ENCODE measurements around the gene MARK4. TPM values are rescaled to one million over a fixed set of nuclear protein-coding genes. Genes with fewer than 3 reads are reported as not detected.
"Not testable (repeated sequence)": the region's sequence is repeated elsewhere in the genome, so short reads cannot be mapped to it uniquely, and the experiment has no call there.

Gene MARK4
- total RNA-seq, 4 donors from 2014 or later, result 28.4 to 42.8 (median 35.3) TPM

GRCh38 chr19:45305007-45305406, 53.9 kb downstream of the MARK4 start:
- intact Hi-C loops (cut with DNase I; ENCODE audit: low total_unique reads), result no loop called here
- no peak for DNase-seq (ENCODE audit: low spot score in 2 of 2)
- WGBS, 2 donors, result 64 to 65% methylated on average over 4 of the region's 4 CpGs
- no peak overlapping the region for H3K4me3 ChIP-seq (ENCODE audit: low read depth, poor library complexity, severe bottlenecking)
- no peak for TF ChIP-seq POLR2A (IDR thresholded peaks at IDR 0.05)
- no peak for TF ChIP-seq CTCF (IDR thresholded peaks at IDR 0.05)

DNA sequence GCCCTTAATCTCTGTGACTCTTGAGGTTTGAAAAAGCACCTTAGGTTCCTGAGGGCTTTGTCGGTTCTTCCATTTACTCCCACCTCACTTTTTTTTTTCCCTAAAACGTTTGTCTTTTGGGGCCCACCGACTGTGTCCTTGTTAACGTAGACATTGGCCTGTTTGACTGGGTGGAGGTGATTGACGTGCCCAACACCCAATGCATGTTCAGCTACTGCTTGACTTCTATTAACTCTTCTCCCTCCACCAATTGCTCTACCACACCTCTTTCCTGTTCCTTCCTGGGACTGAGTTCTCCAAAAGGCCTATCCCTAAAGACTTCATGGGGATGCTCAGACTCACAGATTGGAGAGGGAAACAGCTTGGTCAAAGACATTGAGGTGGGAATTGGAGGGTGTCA, 54.4 kb downstream of the MARK4 start:
- intact Hi-C loops (cut with DNase I; ENCODE audit: low total_unique reads), result no loop called here
- TF ChIP-seq CTCF (IDR thresholded peaks at IDR 0.05) (no peak), POLR2A (IDR thresholded peaks at IDR 0.05) (no peak)
- H3K4me3 ChIP-seq (ENCODE audit: low read depth, poor library complexity, severe bottlenecking), result no peak overlapping the region
- no peak for DNase-seq (ENCODE audit: low spot score in 2 of 2)
- WGBS, 2 donors, result 16 to 22% methylated on average over 5 of the region's 5 CpGs

DNA sequence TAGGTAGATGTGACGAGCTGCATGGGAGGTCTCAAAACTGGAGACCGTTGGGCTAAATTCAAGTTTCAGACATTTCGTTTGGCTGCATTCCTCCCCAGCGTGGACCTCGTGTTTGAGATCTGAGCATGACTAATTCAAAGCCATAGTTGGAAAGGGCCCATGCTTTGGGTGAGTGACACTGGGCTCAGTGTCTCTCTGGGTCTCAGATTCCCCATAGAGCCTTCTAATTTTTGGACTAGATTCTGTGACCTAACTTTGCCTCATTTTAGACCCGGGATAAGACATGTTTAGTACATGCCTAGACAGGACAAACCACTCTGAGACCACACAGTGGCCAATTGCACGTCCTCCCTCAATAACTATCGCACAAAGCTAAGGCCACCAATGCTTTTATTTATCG, 55.0 kb downstream of the MARK4 start:
- TF ChIP-seq CTCF (IDR thresholded peaks at IDR 0.05), result no peak
- TF ChIP-seq POLR2A (IDR thresholded peaks at IDR 0.05), result no peak
- 33 to 44% methylated on average over 9 of the region's 9 CpGs for WGBS, 2 donors
- H3K4me3 ChIP-seq (ENCODE audit: low read depth, poor library complexity, severe bottlenecking), result no peak overlapping the region
- DNase-seq (ENCODE audit: low spot score in 2 of 2), result no peak
- intact Hi-C loops (cut with DNase I; ENCODE audit: low total_unique reads), result no loop called here

DNA sequence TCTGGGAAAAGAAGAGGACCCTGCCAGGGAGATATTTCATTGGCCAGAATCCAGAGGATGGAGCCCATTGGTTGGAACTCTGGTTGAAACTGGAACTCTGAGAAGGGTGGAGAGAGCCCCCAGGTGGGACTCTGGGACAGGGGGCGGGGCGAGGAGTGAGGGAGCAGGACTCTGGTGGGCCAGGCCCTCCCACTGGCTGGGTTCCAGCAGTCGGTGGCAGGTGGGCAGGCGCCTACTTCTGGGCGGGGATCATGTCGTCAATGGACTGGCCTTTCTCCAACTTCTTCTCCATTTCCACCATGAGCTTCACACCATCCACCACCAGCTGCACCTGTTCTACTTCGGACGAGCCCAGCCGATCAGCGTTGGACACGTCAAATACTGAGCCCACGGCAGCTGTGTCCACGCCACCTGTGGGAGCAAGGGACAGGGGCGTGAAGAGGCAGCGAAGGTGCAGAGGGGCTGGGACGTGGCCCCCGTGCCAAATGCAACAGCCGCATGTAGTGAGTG, 55.5 kb downstream of the MARK4 start:
- intact Hi-C loops (cut with DNase I; ENCODE audit: low total_unique reads), result no loop called here
- no peak overlapping the region for H3K4me3 ChIP-seq (ENCODE audit: low read depth, poor library complexity, severe bottlenecking)
- DNase-seq (ENCODE audit: low spot score in 2 of 2), result no peak
- 54 to 62% methylated on average over 18 of the region's 18 CpGs for WGBS, 2 donors
- TF ChIP-seq POLR2A (IDR thresholded peaks at IDR 0.05) (no peak), CTCF (IDR thresholded peaks at IDR 0.05) (no peak)

- TF ChIP-seq CTCF (IDR thresholded peaks at IDR 0.05), result no peak
- TF ChIP-seq POLR2A (IDR thresholded peaks at IDR 0.05), result no peak
- intact Hi-C loops (cut with DNase I; ENCODE audit: low total_unique reads), result no loop called here
- 87 to 88% methylated on average over 11 to 19 of the region's 19 CpGs for WGBS, 2 donors
- H3K4me3 ChIP-seq (ENCODE audit: low read depth, poor library complexity, severe bottlenecking), result no peak overlapping the region
- DNase-seq (ENCODE audit: low spot score in 2 of 2), result no peak
Measured at GRCh38 chr19:45307361-45307760, 56.3 kb downstream of the MARK4 start.

- H3K4me3 ChIP-seq (ENCODE audit: low read depth, poor library complexity, severe bottlenecking); DNase-seq (ENCODE audit: low spot score in 2 of 2); intact Hi-C loops (cut with DNase I; ENCODE audit: low total_unique reads): not testable (repeated sequence)
- WGBS, 2 donors, result 92 to 93% methylated on average over 8 of the region's 8 CpGs
Measured at GRCh38 chr19:45309322-45309721, 58.3 kb downstream of the MARK4 start.

Data from lower leg skin (tissue), 4 donors.